Measurements from ENCODE around the gene ABCA1.

The ABCA1 gene

DNA sequence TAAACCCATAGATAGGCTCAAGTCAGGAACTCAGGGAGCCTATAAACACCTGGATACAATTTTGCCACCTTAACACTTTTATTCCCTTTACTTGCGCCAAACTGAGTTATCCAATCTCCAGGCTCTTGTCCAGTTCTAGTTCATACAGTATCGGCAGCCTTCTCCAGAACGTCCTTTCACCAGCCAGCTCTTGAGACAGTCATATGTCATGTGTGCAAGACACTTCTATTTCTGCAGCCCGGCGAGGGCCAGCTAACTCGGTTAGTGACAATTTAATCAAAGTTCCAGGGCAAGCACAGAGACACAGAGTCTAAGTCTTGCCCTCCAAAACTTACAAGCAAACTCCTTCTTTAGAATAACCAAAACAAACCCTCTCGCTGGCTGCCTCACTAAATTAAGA lies 12.9 kb downstream of the ABCA1 start:
- DNase-seq (ENCODE audit: low read depth): no peak
- TF ChIP-seq, protein P1, sequence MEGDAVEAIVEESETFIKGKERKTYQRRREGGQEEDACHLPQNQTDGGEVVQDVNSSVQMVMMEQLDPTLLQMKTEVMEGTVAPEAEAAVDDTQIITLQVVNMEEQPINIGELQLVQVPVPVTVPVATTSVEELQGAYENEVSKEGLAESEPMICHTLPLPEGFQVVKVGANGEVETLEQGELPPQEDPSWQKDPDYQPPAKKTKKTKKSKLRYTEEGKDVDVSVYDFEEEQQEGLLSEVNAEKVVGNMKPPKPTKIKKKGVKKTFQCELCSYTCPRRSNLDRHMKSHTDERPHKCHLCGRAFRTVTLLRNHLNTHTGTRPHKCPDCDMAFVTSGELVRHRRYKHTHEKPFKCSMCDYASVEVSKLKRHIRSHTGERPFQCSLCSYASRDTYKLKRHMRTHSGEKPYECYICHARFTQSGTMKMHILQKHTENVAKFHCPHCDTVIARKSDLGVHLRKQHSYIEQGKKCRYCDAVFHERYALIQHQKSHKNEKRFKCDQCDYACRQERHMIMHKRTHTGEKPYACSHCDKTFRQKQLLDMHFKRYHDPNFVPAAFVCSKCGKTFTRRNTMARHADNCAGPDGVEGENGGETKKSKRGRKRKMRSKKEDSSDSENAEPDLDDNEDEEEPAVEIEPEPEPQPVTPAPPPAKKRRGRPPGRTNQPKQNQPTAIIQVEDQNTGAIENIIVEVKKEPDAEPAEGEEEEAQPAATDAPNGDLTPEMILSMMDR (IDR thresholded peaks at IDR 0.05; ENCODE audit: control insufficient read depth, insufficient read depth, low read depth, low read length, missing control alignments): no peak
- no peak overlapping the region for H3K4me3 ChIP-seq (ENCODE audit: control insufficient read depth, low read depth, low read length)

DNA sequence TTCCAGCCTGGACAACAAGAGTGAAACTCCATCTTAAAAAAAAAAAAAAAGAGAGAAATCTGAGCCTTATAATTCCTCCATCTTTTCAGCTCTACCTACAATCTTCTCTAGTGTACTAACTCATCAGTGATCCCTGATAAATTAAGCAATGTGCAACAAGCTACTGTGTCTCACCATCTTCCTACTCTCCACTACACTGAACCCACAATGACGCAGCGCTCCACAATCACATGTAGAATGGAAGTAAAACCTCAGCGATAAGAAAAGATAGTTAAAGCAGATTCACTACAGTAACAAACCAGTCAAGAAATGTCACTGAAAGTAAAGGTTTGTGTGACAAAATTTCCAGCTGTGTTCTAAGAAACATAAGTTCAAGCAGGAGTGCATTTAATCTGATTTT lies 13.5 kb downstream of the ABCA1 start:
- H3K4me3 ChIP-seq (ENCODE audit: control insufficient read depth, low read depth, low read length): no peak overlapping the region
- DNase-seq (ENCODE audit: low read depth): no peak
- TF ChIP-seq, protein P1 (IDR thresholded peaks at IDR 0.05; ENCODE audit: control insufficient read depth, insufficient read depth, low read depth, low read length, missing control alignments): no peak

DNA sequence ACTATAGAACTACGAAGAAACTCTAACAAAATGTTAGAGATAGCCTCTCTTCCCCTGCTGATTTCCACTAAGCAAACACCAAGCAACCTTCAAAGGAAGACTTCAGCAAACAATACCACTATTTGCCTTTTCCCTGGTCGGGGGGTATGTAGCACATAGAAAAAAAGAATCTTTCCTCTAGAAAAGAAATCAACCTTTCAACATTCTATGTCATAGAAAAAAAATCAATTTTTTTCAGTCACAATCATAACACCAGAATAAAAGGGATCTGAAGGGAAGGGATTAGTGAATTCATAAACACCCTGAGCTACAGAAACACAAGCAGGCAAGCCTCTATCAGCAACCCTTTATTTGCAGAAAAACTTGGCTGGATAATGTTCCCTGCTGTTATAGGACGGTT lies 15.3 kb downstream of the ABCA1 start:
- H3K4me3 ChIP-seq (ENCODE audit: control insufficient read depth, low read depth, low read length): no peak overlapping the region
- TF ChIP-seq, protein P1 (IDR thresholded peaks at IDR 0.05; ENCODE audit: control insufficient read depth, insufficient read depth, low read depth, low read length, missing control alignments): no peak
- no peak for DNase-seq (ENCODE audit: low read depth)

DNA sequence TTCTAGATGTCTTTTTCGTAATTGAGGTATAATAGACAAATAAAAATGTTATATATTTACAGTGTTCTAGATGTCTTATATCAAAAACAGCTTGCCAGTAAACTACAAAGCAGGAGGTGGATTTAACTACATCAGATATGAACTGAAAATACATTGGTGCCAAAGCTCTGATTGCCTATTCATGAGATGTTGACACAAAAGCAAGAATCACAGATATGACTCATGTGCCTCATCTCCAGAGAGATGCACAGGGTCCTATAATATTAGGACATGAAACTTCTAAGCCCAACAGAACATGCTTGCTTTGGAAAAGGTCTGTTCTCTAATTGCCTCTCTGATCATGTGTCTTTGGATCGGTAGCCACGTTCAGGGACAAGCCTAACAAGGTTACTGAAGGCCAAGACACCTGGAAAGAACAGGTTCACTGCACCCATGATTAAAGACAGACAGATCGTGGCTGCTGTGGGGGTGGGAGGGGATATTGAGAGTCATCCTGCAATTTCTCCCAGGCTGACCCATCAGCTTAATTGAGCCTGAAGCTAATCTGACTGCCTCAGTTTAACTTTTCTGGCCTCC lies 16.8 kb downstream of the ABCA1 start:
- no peak overlapping the region for H3K4me3 ChIP-seq (ENCODE audit: control insufficient read depth, low read depth, low read length)
- TF ChIP-seq, protein P1 (IDR thresholded peaks at IDR 0.05; ENCODE audit: control insufficient read depth, insufficient read depth, low read depth, low read length, missing control alignments): no peak
- DNase-seq (ENCODE audit: low read depth): no peak

DNA sequence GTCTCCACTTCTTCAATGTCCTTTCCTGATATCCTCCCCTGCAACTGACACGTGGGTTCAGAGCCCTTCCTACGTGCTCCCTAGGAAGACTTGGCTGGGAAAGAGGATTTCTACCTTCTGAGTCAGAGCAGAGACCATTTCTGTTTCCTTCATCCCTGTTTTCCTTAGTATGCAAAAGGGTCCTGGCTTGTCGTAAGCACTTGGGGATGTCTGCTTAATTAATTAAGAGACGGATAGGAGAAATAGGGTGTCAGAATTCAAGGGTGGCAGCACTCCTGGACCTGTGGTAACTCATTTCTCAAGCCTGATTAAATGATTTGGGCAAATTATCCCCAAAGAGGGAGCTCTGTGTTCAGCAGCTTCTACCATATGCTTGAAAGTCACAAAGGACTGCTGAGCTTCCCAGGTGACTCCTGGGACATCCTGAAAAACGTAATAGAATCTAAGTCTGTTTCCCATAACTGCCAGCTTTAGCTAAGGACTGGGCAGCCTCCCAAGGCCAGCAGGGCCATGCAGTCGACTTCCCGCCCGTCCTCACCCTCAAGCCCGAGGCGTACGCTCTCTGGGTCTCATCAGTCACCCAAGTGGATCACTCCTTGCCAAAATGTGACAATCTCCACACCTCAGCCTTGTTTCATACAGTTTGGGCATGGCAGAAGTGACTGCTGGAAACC lies 20.5 kb downstream of the ABCA1 start:
- TF ChIP-seq, protein P1 (IDR thresholded peaks at IDR 0.05; ENCODE audit: control insufficient read depth, insufficient read depth, low read depth, low read length, missing control alignments): no peak
- no peak for DNase-seq (ENCODE audit: low read depth)
- H3K4me3 ChIP-seq (ENCODE audit: control insufficient read depth, low read depth, low read length): no peak overlapping the region

DNA sequence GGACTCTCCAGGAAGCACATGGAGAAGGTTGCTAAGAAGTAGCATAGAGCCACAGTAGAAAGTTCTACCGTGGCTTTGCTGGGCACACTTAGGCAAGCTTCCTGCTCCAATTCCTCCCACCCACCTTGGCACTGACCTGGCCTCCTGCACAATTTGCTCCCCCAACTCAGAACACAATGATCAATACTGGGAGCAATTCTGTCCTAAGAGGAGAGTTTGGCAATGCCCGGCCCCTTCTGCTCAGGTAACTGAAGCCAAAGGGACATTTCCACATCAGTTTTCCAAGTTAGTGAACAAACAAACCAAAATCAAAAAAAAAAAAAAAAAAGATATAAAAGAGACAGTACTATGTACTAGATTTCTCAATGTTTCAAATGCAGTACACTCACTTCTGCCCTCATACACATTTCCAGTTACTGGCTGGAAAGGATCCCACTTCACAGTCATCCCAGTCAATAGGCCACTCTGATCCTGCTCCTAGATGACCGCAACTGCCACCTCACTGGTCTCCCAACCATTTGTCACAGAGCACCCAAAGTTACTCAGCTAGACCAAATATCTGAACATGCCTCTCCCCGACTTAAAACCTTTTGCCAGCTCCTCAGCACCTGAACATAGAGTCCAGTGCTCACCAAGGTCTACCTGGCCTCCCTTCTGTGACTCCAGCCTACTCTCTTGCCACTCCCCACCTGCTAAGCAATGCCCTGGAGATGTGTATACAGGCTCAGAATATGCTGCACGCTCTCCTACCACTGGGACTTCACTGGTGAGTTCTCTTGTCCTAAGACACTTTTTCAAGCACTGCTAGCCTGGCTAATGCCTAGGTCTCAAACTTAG lies 21.3 kb downstream of the ABCA1 start:
- TF ChIP-seq, protein P1 (IDR thresholded peaks at IDR 0.05; ENCODE audit: control insufficient read depth, insufficient read depth, low read depth, low read length, missing control alignments): no peak
- DNase-seq (ENCODE audit: low read depth): peak; percentile 68
- no peak overlapping the region for H3K4me3 ChIP-seq (ENCODE audit: control insufficient read depth, low read depth, low read length)

Measured in AG09309 (cell line).